NCI-H146 treated with DMSO at 0.1 percent for 48 hours (cell line): ENCODE measurements around the gene BCL11A.

Experiments used
- DNase-seq: peaks from one replicate; lab custom pipeline; 2025; ENCODE audit not compliant: unreplicated experiment; lab: John Stamatoyannopoulos, UW

The BCL11A gene

DNA sequence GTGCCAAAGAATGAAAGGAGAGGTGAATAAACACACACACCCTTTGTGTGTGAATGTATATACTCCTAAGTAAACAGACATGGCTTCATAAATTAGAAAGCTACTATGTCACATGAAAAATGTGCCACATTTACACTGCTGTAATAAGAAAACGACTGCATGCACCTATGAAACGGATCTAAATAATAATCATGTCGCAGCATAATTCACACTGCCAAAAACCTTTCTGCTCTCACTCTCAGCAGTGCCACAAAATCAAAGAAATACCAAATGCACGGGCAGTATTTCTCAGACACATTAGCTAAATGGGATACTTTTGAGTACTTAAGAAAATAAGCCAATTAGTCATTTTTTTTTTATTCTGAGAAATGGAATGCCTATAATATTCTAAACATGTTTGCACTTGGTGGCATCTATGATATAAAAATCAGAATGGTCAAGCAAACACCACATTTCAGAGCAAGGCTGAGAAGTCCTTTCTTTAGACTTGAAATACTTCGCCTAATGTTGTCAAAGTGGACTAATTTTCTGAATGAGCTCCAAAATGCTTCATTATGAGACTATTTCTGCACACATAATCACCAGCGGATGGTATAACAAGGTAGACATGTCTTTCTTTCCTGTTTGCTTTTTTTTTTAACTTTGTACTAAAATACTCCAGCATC, 6.6 kb downstream of the BCL11A start:
- DNase-seq, result no peak

DNA sequence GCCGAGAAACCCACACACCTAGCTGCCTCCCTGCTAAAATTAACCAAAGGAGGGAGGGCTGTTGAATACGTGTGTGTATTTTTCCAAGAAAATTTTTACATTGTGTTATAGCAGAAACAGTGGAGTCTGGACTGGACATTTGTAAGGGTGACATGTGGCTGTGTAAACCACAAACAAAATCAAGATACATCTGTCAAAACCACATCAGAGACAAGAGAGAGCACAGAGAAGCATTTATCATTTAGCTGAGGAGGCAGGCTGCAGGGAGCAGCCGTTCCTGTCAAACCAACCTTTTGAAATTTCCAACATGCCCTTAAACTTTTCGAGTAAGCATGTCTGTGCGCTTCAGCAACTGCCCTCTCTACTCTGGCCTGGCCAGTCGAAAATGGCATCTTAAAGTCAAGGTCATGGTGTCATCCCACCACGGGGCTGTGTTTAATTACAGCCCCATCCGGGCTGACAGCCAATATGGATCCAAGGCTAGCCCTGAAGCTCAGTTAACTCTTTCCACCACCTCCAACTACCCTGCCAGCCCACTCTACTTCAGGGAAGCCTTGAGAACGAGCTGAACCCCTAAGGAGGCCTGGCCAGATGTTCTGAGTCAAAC, 8.4 kb downstream of the BCL11A start:
- DNase-seq, result no peak

DNA sequence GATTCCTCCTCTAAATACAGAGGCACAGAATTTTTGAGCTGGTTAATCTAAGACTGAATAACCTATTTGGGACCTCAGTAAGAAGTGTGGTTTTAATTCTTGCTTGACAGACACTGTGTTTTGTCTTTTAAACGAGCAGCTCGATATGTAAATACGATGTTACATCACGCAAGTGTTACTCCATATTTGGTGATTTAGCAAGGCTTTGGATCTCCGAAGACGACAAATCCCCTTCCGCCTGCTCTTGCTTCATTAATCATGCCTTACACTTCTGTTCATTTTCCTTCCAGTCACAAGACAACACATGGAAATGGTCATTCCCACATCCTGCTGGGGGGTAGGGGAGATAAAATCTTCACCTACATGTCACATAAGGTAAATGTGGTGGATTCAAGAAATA, 9.4 kb downstream of the BCL11A start:
- no peak for DNase-seq

DNA sequence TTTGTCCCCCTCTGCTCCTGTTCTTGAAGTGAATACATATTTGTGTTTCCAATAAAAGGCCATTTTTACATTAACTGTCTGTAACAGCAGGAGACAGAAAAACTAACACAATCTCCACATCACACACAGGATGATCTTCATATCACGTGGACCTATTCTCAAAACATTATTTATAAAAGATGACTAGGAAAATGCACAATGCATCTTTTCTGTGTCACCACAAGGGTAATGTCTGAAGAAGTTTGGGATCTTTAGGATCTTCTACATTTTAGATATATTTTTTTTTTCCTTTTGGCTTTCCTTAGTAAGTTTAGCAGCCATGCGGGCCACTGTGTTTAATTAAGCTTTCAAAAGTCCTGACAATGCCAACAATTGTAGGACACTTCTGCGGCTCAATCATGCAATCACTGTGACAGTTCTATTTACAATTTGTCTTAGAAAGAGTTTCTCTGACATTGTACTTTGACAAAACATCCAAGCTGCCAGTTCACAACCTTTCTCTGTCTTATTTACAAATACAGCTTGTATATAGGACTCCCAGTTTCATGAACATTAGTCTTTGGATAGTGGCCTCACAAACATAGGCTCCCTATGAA, 12.3 kb downstream of the BCL11A start:
- DNase-seq, result no peak

DNA sequence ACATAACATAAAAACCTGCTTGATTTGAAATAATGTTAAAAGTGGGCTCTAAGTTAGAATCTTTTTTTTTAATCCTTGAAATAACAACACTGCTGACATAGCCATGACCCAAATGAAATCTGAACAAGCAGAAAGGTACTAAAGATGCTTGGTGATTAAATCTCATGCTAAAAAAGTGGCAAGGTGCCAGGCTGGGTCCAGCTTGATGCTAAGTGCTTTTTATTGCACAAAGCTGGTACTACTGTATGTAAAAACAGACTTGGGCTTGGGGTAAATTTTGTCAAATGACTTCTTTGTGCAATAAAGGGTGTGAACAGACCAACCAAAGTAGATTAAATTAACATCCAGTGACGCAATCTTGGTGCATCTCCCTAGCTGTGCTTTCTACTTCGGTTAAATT, 13.4 kb downstream of the BCL11A start:
- no peak for DNase-seq

DNA sequence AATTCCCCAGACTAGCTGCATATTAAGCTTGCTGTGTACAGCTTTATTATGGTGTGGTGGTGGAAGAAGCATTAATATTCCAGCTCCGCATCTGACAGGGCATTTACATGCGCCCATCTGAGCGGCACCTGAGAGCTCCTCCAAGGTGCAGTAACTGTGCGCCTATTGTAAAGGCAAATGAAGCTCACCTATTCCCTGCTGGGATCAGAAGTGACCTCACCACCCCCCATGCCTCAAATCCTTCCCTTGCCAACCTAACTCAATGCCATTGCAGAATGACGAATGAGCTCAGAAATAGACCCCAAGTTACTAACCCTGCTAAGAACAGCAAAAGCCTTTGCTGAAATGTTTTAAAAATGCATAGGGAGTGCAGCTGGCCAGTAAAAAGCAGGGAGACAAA, 14.3 kb downstream of the BCL11A start:
- no peak for DNase-seq

DNA sequence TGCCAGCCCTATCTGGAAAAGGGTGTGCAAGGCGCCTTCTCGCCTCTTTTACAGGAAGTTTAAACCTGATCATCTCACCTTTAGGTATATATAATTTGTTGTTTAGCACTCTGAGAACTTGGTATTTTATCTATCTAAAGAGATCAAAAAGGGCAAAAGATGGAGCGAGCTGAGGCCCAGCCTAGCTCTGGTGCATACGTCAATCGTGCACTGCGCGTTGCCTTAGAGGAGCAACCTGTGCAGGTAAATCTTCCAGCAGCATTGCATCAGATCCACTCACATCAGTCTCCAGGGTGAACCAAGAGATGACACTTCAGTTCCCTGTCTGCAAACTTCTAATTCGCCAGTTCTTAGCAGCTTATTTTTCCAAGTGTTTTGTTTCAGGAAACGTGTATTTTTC, 15.4 kb downstream of the BCL11A start:
- no peak for DNase-seq

DNA sequence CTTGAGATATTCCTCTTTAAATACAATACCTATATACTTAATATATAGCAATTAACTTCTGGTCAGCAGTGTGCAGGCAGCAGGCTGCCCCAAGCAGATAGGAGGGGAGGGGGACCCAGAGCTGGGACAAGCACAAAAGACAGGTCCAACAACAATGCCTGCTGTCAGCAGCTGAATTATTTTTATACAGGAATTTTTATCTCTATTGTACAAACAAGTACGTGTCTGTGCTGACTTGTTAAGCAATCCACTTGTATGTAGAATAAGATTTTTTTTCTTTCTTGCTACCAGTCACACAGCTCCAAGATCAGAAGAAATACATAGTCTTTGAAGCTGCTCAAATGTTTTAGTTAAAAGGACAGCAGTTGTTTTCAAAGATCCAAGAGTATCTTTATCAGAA, 16.7 kb downstream of the BCL11A start:
- DNase-seq, result no peak

DNA sequence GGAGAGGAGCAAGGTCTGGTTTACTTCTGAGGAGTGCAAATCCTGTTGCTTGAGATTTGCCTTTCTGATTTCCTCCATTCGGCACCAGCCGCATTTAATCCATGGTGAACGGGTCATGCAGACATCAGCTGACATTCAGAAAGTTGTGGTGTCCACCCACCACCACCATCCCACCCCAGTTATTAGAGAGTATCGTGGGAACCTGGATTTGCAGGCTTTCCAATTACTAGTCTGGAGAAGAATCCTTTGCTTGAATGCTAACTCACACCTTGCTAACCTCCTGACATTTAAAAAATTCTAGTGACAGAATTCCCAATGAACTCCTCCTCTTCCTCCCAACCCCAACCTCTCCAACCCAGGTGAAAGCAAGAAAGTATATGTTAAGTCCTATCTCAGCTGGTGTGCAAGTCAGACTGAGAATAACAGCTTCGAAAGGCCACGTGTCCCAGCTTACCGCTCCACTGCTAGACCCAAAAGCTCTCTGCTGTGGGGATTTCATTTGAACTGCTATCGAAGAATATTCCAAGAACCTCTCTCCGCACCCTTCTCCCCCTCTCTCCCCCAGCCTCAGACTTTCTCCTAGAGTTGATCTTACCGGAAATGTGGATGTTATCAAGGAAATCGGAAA, 17.7 kb downstream of the BCL11A start:
- no peak for DNase-seq

DNA sequence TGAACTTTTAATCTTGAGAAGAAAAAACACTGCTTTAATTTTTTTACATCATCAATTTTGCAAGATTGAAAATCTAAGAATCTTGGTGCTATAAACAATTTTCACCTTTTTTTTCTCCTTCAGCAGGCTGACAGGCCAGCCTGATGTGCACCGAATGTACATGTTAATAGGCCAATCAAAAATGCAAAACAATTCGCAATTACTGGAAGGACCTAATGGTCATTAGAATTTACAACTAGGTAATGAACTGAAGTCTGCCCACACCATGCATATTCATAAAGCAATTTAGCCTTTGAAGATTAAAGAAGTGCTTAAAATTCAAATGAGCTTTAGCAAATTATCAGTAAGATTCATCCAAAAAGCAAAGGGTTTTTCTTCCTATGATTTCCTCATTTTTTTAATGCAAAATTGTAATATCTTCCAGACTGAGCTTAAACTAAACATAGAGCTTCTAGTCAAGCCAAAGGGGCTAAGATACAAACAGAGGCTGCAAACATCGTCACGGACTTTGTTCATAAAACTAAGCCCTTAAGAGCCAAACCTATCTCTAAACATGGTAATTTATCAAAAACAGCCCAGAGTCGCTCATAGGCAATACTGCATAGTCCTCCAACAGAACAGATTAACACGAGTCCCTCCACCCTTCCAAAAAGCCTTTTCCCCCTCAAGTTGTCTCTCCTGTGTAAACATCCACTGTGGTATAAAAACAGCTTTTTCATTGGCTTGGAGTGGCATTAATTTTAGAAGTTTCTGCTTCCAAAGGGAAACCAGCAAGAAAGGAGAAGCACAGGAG, 18.4 kb downstream of the BCL11A start:
- DNase-seq, result no peak

DNA sequence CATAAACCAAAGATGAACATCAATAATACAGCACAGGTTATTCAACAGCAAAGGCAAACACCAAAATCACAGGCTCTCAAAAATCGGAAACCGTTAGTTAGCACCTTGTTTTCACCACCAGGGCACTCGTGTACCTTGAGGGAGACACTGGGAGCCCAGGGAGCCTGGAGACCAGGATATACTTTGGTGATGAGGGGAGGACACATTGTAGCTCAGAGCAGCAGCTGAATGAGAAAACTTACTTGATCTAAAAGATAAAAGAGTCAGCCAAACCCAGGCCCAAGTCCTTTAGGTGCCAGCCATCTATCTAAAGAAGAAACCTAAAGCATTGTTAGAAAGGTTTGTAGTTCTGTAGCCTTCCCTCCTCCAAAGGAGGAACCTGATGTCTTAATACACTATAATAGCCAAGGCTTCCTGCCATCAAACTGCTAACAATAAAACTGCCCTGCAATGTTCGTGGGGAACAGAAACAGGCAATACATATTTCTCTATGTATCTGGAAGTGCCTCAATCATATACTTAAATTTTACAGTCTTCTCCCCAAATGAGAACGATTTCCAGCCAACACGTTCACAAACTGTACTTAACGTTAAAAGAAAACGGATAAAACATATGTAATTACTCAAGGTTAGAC, 19.3 kb downstream of the BCL11A start:
- DNase-seq, result no peak

DNA sequence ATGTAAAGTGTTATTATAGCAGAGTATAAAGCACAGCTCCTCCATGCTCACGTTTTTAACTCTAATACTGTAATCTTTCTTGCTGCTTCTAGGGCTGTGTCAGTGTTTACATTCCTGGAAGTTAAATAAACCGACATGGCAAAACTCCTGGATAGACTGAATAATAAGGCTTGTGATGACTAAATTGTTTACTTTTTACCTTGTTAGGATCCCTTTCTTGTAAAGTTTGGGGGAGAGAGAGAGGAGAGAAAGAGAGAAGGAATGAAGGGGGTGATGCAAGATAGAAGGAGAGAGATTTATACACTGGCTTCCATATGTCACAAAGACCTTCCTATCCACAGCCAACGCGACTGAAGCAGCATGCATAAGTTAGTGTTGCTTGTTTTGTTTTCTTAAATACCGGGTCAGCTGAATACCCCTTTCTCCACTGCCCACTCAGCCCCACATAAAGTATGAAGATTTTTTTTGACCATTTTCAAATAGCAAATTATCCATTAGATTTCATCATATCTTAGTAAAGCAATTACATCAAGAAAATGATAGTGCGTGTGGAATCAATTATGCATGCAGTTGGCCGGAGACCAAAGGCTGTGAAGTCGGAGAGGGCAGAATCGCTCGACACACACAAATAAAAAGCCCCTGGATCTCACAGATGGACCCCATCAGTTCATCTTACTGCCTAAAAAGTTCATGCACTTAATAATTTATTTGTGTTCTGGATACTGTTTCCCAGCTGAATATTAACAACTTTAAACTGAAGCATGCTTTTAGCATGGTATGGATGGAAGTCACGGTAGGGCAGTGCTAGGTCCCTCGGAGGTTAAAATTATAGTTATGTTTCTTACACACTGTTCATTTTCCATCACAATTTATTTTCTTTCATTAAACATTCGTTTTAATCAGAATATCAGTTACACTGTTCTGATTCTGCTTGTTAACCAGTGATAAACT, 20.1 kb downstream of the BCL11A start:
- DNase-seq, result no peak

DNA sequence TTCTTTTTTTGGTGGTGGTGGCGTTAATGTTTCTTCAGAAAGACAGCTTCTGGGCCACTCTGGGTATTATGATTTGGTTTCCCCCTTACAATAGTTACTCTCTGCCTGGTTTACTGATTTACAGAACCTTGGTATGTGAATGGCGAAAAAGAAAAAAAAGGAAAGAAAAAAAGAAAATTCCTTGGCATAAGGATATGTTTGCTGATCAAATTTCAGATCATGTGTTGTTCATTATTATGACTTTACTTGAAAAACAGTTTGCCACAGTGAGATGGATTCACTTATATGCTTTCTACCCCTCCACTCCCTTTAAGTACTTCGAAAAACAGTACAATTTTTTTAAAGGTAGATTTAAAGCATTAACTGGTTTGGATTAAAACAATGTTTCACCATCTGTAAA, 21.0 kb downstream of the BCL11A start:
- DNase-seq, result no peak

DNA sequence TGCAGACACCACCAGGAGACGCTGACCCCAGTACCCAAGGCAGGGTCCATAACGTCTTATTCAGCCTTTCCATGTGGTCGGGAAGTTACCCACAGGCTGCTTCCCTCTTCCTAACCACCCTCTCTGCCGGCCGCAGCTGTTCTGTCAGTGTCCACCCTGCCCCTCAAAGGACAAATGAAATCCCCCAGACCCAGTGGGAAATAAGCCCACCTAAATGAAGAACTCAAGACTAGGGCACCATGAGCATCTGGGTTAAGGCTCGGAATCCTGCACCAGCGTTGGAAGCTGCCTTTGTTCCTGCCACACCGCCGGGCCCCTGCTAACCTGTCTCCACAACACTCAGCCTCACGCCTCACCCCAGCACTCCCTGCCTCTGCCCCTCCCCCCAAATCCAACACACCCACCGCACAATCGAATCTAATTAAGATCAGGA, 21.7 kb downstream of the BCL11A start:
- DNase-seq, result no peak

DNA sequence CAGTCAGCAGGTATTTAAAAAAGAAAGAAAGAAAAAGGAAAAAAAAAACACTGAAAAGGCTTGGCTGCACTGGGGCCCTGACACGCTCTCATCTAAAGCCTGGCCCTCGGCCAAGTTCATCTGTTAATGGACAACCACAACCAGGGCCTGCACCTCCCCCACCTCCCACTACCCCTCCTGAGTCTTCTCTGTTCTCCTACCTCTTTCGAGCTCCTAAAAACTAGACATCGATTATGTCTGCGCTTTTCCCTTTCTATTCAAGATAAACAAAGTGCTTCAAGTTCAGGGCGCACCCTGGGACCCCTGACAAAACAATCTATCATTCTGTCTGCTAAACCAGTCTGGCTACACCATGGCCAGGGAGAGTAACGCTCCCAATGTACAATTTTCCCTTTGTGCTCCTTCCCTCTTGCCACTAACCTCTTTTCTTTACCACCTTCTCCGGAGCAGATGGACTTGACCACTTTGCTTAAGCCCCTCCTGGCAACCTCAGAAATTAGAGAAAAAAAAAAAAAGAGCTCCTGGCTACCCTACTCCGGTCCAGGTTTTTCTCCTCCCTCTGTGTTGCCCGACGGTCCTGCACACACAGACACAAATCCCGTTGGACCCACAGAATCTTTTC, 22.7 kb downstream of the BCL11A start:
- no peak for DNase-seq

DNA sequence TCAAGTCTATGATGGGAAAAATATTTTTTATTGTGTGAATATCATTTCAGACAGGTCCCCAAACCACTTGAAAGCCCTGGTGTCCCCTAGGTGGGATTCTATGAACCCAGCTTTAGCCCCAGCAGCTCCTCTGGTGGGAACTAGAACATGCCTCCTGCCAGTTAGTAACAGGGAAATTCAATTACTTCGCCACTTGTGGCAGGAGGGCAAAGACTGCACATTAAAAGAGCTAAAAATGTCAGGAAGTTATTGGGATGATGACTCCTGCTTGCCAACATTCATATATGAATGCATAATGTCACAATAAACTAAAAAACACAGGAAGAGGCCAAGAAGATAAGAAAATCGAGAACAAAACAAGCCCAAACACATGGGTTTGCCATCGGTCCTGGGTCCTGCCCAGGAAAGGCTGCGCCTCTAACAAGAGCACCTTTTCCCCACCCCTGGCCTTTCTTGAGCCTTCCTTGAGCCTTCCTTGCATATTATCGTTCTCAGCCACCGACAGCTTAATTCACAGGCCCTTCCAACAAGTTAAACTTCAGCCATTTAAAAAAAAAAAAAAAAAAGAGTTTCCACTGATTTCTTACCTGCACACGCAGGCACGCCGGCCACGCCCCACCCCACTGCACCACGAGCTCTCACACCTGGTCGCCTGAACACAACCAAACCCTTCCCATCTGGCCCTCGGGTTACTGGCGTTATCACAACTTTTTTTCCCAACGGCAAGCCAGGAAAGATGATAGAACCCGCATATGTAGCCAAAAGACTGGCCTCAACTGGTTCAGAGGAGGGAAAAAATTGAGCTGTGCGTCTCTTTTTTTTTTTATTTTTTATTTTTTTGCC, 23.4 kb downstream of the BCL11A start:
- no peak for DNase-seq

DNA sequence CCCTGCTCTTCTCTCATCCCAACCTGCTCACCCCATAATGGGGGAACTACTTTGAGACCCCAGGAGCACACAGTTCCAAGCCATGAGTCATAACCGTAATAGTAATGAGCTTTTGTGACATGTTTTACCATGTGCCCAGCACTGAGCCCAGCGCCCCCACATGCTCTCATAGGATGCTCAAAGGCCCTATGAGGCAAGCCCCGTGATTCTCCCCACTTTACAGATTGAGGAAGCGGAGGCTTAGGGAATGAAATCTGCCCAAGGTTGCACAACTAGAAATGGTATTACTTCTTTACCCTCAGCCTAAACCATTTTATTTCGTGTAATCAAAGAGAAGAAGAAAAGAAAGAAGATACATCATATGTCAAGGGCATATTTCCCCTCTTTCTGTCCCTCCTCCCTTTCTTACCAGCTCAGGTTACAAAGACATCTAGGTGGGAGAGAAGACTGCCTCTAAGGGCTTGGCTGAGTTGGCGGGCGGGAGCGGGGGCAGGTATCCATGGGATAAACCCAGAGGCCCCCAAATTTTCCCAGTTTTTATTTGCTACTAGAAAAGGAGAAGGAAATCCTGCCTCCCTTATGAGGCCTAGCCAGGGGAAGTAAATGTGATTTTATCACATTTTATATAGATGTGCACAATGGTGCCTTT, 24.2 kb downstream of the BCL11A start:
- no peak for DNase-seq
